B cell (primary cell): ENCODE data around the gene ASTN2. TPM values are rescaled to one million over a fixed set of nuclear protein-coding genes. Genes with fewer than 3 reads are reported as not detected.

ENCODE experiments used
- ATAC-seq: fragments of 200-7000 bp; cut with Tn5 transposase; one replicate; pipeline ENCODE4 v1.10.0; 2021; ENCODE audit warnings: low read depth, mild to moderate bottlenecking, moderate number of reproducible peaks, moderate library complexity
- CTCF ChIA-PET: fragments of 350-600 bp; sonication (Branson Sonifier 250); formaldehyde crosslinking; loops from one replicate; lab custom pipeline; 2021; ENCODE audit warnings: antibody characterized with exemption, inconsistent platforms; lab: Charles Lee
- POLR2A ChIA-PET: fragments of 350-600 bp; sonication (Branson Sonifier 250); formaldehyde crosslinking; loops from one replicate; lab custom pipeline; 2021; ENCODE audit warnings: antibody characterized with exemption; lab: Charles Lee
- DNase-seq: peaks from one replicate; pipeline ENCODE4 v3.0.0; 2013
- H2AFZ ChIP-seq: 2 replicates; pipeline ENCODE4 v1.6.1; 2012; ENCODE audit warnings: mild to moderate bottlenecking, low read depth, low read length; ENCODE audit not compliant: insufficient read depth, poor library complexity, severe bottlenecking
- H3K27ac ChIP-seq, 2 donors: 1 replicate in 1 of 2; 2 replicates in 1 of 2; pipeline ENCODE4 v1.5.1; 2012 to 2013; ENCODE audit warnings: low read length in 2 of 2, mild to moderate bottlenecking in 2 of 2, moderate library complexity in 1 of 2
- H3K27me3 ChIP-seq, 4 experiments: fragments of 200-600 bp in 1 of 4; sonication (generic) in 1 of 4; replicated peaks in 1 of 4; 1 replicate in 2 of 4; 2 replicates in 2 of 4; pipeline versions ENCODE4 v1.6.1 to v1.7.0; 2013 to 2016; ENCODE audit warnings: low read length in 3 of 4, mild to moderate bottlenecking in 2 of 4, mixed read lengths in 1 of 4, moderate library complexity in 1 of 4; ENCODE audit not compliant: insufficient read depth in 4 of 4, control insufficient read depth in 3 of 4; ENCODE audit errors: control extremely low read depth in 1 of 4
- H3K36me3 ChIP-seq, 2 experiments: replicated peaks in 1 of 2; 1 replicate in 1 of 2; 2 replicates in 1 of 2; pipeline versions ENCODE4 v1.6.1 to v1.7.1; 2013; ENCODE audit warnings: low read length in 1 of 2; ENCODE audit not compliant: insufficient read depth in 2 of 2, control insufficient read depth in 1 of 2; ENCODE audit errors: control extremely low read depth in 1 of 2, extremely low read depth in 1 of 2
- H3K4me1 ChIP-seq, 2 donors: fragments of 200-600 bp in 1 of 2; sonication (generic) in 1 of 2; 1 replicate in 1 of 2; 2 replicates in 1 of 2; pipeline versions ENCODE4 v1.5.1 to v1.6.1; 2013 to 2017; ENCODE audit warnings: low read length in 2 of 2; ENCODE audit not compliant: control insufficient read depth in 2 of 2, insufficient read depth in 2 of 2
- H3K4me2 ChIP-seq: replicated peaks from 2 replicates; pipeline ENCODE3; 2012; ENCODE audit warnings: mild to moderate bottlenecking, low read depth, low read length; ENCODE audit not compliant: poor library complexity, severe bottlenecking
- H3K4me3 ChIP-seq, 5 experiments: fragments of 200-600 bp in 1 of 5; sonication (generic) in 1 of 5; 1 replicate in 3 of 5; 2 replicates in 2 of 5; pipeline versions ENCODE4 v1.5.1 to v1.7.0; 2011 to 2016; ENCODE audit warnings: low read length in 4 of 5, mild to moderate bottlenecking in 4 of 5, low read depth in 2 of 5, control low read depth in 1 of 5, moderate library complexity in 1 of 5; ENCODE audit not compliant: insufficient read depth in 1 of 5; ENCODE audit errors: control extremely low read depth in 1 of 5, extremely low read depth in 1 of 5
- H3K79me2 ChIP-seq: fragments of 200-600 bp; sonication (generic); one replicate; pipeline ENCODE4 v1.6.0; 2016; ENCODE audit warnings: low read length; ENCODE audit not compliant: control insufficient read depth, insufficient read depth
- H3K9ac ChIP-seq: fragments of 200-600 bp; sonication (generic); 2 replicates; pipeline ENCODE4 v1.6.1; 2017; ENCODE audit warnings: mild to moderate bottlenecking, low read length, moderate library complexity
- H3K9me3 ChIP-seq, 3 donors: one replicate each; pipeline versions ENCODE4 v1.6.1 to v1.7.1; 2013; ENCODE audit warnings: low read length in 2 of 3; ENCODE audit not compliant: control insufficient read depth in 2 of 3, insufficient read depth in 1 of 3; ENCODE audit errors: control extremely low read depth in 1 of 3
- H4K20me1 ChIP-seq: 2 replicates; pipeline ENCODE4 v1.6.0; 2012; ENCODE audit warnings: mild to moderate bottlenecking, low read length; ENCODE audit not compliant: insufficient read depth, control insufficient read depth, poor library complexity, severe bottlenecking
- H3K27ac Mint-ChIP-seq: one replicate; pipeline ENCODE4 v1.8.0; 2021; ENCODE audit warnings: mixed read lengths
- H3K27me3 Mint-ChIP-seq: one replicate; pipeline ENCODE4 v1.8.0; 2021; ENCODE audit warnings: mixed read lengths
- H3K4me1 Mint-ChIP-seq: one replicate; pipeline ENCODE4 v1.8.0; 2021; ENCODE audit warnings: mixed read lengths
- H3K4me3 Mint-ChIP-seq: one replicate; pipeline ENCODE4 v1.8.0; 2021; ENCODE audit warnings: mixed read lengths
- H3K9me3 Mint-ChIP-seq: one replicate; pipeline ENCODE4 v1.8.0; 2022; ENCODE audit warnings: mixed read lengths; ENCODE audit not compliant: insufficient read depth
- EZH2 ChIP-seq: IDR thresholded peaks from 2 replicates; pipeline ENCODE4 v1.6.1; 2012; ENCODE audit warnings: borderline replicate concordance, low read depth, mild to moderate bottlenecking, moderate library complexity, low read length; ENCODE audit not compliant: insufficient read depth, poor library complexity, severe bottlenecking
- WGBS: methylation state at CpG from one replicate; pipeline ENCODE4 v1.1.5; 2013; ENCODE audit warnings: missing lambda C conversion rate; ENCODE audit not compliant: insufficient coverage; 5-methylcytosine and 5-hydroxymethylcytosine counted together
- intact Hi-C: fragments of 100-400 bp; cut with micrococcal nuclease; formaldehyde crosslinking; loops from one replicate; pipeline ENCODE4 v1.10.0; 2022
- polyA plus RNA-seq: library from polyadenylated mRNA; depleted of rRNA; stranded (reverse); fragments of >200 nt; gene quantifications from 2 replicates; pipeline ENCODE4 v1.2.3, GENCODE V29; 2012
- total RNA-seq, 2 donors: library from RNA; stranded (reverse); fragments of 120-200 nt in 1 of 2; gene quantifications; 1 replicate in 1 of 2; 2 replicates in 1 of 2; pipeline versions ENCODE4 v1.2.3 to v1.2.4, GENCODE V29; 2013 to 2022
- TF ChIP-seq, protein P1 (sequence below): fragments of 200-600 bp; IDR thresholded peaks from one replicate; pipeline ENCODE4 v1.8.0; 2022; ENCODE audit warnings: antibody characterized with exemption, mild to moderate bottlenecking

Gene ASTN2
- total and polyA plus RNA-seq, 2 donors (not counting 1 experiment from before 2014, with no cell fraction given) = 1.2 to 3.6 TPM

DNA sequence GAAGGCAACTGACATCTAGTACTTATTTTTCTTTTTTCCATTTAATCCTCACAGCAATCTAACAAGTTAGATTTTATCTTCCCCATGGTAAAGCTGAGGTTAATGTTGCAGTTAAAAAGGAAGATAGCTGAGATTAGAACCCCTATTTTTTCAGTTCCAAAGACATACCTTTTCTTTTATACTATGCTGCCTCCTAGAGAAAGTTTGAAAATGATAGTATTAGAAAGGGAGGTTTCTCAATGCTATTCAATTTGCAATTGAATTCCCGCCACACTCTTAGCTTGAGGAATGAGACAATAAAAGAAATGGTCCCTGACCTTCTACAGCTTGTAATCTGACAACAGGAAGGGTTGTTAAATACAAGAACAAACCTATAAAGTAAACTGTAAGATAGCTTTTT lies 923.6 kb downstream of the ASTN2 start:
- H3K27ac Mint-ChIP-seq = no peak overlapping the region
- TF ChIP-seq, protein P1, sequence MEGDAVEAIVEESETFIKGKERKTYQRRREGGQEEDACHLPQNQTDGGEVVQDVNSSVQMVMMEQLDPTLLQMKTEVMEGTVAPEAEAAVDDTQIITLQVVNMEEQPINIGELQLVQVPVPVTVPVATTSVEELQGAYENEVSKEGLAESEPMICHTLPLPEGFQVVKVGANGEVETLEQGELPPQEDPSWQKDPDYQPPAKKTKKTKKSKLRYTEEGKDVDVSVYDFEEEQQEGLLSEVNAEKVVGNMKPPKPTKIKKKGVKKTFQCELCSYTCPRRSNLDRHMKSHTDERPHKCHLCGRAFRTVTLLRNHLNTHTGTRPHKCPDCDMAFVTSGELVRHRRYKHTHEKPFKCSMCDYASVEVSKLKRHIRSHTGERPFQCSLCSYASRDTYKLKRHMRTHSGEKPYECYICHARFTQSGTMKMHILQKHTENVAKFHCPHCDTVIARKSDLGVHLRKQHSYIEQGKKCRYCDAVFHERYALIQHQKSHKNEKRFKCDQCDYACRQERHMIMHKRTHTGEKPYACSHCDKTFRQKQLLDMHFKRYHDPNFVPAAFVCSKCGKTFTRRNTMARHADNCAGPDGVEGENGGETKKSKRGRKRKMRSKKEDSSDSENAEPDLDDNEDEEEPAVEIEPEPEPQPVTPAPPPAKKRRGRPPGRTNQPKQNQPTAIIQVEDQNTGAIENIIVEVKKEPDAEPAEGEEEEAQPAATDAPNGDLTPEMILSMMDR = no peak
- no peak for TF ChIP-seq EZH2
- Histone ChIP-seq H2AFZ (no peak overlapping the region), H3K27me3 (no peaks in the 10 kb centered on the region), H3K4me1 (no peaks in the 10 kb centered on the region), H3K36me3 (no peaks in the 10 kb centered on the region), H3K4me2 (no peak overlapping the region), H3K9me3 (no peaks in the 10 kb centered on the region), H3K27ac (no peak overlapping the region), H3K79me2 (no peaks in the 10 kb centered on the region), H3K4me3 (no peak overlapping the region), H3K9ac (no peak overlapping the region), H4K20me1 (no peaks in the 10 kb centered on the region)
- H3K9me3 Mint-ChIP-seq = no peaks in the 10 kb centered on the region
- no peaks in the 10 kb centered on the region for H3K4me1 Mint-ChIP-seq
- intact Hi-C loops = no loop called here
- ATAC-seq (no peak), DNase-seq (no peak)
- H3K27me3 Mint-ChIP-seq = peaks cover 3% of the 10 kb centered on the region
- H3K4me3 Mint-ChIP-seq = no peak overlapping the region
- ChIA-PET CTCF (interaction anchor here (1.0 kb wide), 2 partner anchors 29 to 66 kb away, joined by 3 to 4 read pairs; no protein-coding TSS in a partner anchor), POLR2A (no interaction called here)
- no CpG with 5 or more reads among the region's 1 CpG for WGBS

DNA sequence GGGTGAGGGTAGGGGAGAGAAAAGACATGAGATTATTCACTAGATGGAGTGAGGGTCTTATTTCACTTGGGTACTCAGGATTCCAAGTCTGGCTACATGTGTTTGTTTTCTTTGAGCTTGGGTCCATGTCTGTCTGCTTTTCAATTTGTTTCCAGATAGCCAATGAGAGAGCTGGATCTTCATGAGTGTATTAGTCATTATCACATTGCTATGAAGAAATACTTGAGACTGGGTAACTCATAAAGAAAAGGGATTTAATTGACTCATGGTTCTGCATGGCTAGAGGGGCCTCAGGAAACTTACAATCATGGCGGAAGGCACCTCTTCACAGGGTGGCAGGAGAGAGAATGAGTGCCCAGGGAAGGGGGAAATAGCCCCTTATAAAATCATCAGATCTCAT lies 924.5 kb downstream of the ASTN2 start:
- H2AFZ ChIP-seq = no peak overlapping the region
- H3K4me1 ChIP-seq = no peaks in the 10 kb centered on the region
- no peaks in the 10 kb centered on the region for H3K9me3 ChIP-seq
- POLR2A ChIA-PET = no interaction called here
- H3K36me3 ChIP-seq = no peaks in the 10 kb centered on the region
- no peak overlapping the region for H3K27ac ChIP-seq
- no peaks in the 10 kb centered on the region for H3K4me1 Mint-ChIP-seq
- no peak for ATAC-seq
- H3K9ac ChIP-seq = no peak overlapping the region
- DNase-seq = no peak
- no peak overlapping the region for H3K27ac Mint-ChIP-seq
- no peaks in the 10 kb centered on the region for H3K27me3 Mint-ChIP-seq
- H4K20me1 ChIP-seq = no peaks in the 10 kb centered on the region
- H3K9me3 Mint-ChIP-seq = no peaks in the 10 kb centered on the region
- no peak overlapping the region for H3K4me3 Mint-ChIP-seq
- CTCF ChIA-PET = interaction anchor here (1.0 kb wide), 1 partner anchor 28 kb away, joined by 3 read pairs; no protein-coding TSS in a partner anchor
- H3K27me3 ChIP-seq = no peaks in the 10 kb centered on the region
- TF ChIP-seq, protein P1 = no peak
- no peak for TF ChIP-seq EZH2
- no peaks in the 10 kb centered on the region for H3K79me2 ChIP-seq
- no CpG with 5 or more reads among the region's 1 CpG for WGBS
- no peak overlapping the region for H3K4me2 ChIP-seq
- H3K4me3 ChIP-seq = no peak overlapping the region
- intact Hi-C loops = no loop called here
